Psoas muscle (tissue), 8 donors: ENCODE results near the gene ARRDC2. TPM values are rescaled to one million over a fixed set of nuclear protein-coding genes. Genes with fewer than 3 reads are reported as not detected.
A peak's percentile ranks its signal among the peaks of the same experiment; 100 is the strongest.

ENCODE experiments used
- ATAC-seq, 4 donors: fragments of 200-7000 bp; cut with Tn5 transposase; one replicate each; pipeline ENCODE4 v1.9.1; 2020; ENCODE audit warnings: moderate library complexity in 3 of 4, mild to moderate bottlenecking in 2 of 4
- DNase-seq, 2 donors: peaks; one replicate each; pipeline ENCODE4 v3.0.0-alpha.2; 2020
- H3K27ac ChIP-seq: fragments of 200-600 bp; one replicate; pipeline ENCODE4 v1.8.0; 2022
- H3K27me3 ChIP-seq, 3 donors: fragments of 200-600 bp in 1 of 3; one replicate each; pipeline versions ENCODE4 v1.6.1 to v1.8.0; 2013 to 2022; ENCODE audit warnings: low read length in 2 of 3, mild to moderate bottlenecking in 2 of 3, moderate library complexity in 1 of 3; ENCODE audit not compliant: insufficient read depth in 3 of 3
- H3K36me3 ChIP-seq, 2 donors: fragments of 200-600 bp in 1 of 2; one replicate each; pipeline versions ENCODE4 v1.6.1 to v1.8.0; 2013 to 2022; ENCODE audit warnings: low read depth in 1 of 2, mild to moderate bottlenecking in 1 of 2, moderate library complexity in 1 of 2; ENCODE audit not compliant: insufficient read depth in 1 of 2
- H3K4me1 ChIP-seq: fragments of 200-600 bp; one replicate; pipeline ENCODE4 v1.8.0; 2022
- H3K4me3 ChIP-seq: fragments of 200-600 bp; one replicate; pipeline ENCODE4 v1.8.0; 2022; ENCODE audit warnings: mild to moderate bottlenecking
- H3K9me3 ChIP-seq: fragments of 200-600 bp; one replicate; pipeline ENCODE4 v1.8.0; 2022
- CTCF ChIP-seq: fragments of 200-600 bp; IDR thresholded peaks from one replicate; pipeline ENCODE4 v1.8.0; 2022; ENCODE audit warnings: antibody characterized with exemption
- WGBS, 3 donors: extraction: QIAGEN DNeasy Blood & Tissue Kit; methylation state at CpG; one replicate each; pipeline versions ENCODE4 v1.1.6 to v1.1.7; 2013; 5-methylcytosine and 5-hydroxymethylcytosine counted together
- intact Hi-C, 2 donors: fragments of 100-400 bp; cut with DNase I; formaldehyde crosslinking; loops; one replicate each; pipeline versions ENCODE4 v1.11.0 to v1.14.2; 2022
- polyA plus RNA-seq, 3 donors: library from polyadenylated mRNA; stranded (reverse); fragments of 200-250 nt; gene quantifications; one replicate each; pipeline ENCODE4 v1.2.3, GENCODE V29; 2013
- total RNA-seq, 4 donors: library from RNA; stranded (reverse); fragmentation: NEBNext Ultra II Directional in 2 of 4; extraction: Animal tissue kit (Norgen Biotek cat#: 25700) in 2 of 4; gene quantifications; one replicate each; pipeline versions ENCODE4 v1.2.1 to v1.2.4, GENCODE V29; 2021 to 2023
- donor health status: healthy with polysubstance abuse.
- donor health status: DM: no; HTN: no; CAD: no; lungs with moderate emphysema.
- donor health status: Bipolar disorder and iron deficiency.
- donor health status: healthy.
- donor health status: DM: yes; HTN: yes; CAD: no.
- donor health status: DM: no; HTN: no; CAD: no.
- donor health status: DM: no; HTN: no; CAD: no.
- donor health status: DM: yes; HTN: yes; CAD: no.

Gene ARRDC2
- total and polyA plus RNA-seq, 7 donors = 43.4 to 399 (median 173) TPM

DNA sequence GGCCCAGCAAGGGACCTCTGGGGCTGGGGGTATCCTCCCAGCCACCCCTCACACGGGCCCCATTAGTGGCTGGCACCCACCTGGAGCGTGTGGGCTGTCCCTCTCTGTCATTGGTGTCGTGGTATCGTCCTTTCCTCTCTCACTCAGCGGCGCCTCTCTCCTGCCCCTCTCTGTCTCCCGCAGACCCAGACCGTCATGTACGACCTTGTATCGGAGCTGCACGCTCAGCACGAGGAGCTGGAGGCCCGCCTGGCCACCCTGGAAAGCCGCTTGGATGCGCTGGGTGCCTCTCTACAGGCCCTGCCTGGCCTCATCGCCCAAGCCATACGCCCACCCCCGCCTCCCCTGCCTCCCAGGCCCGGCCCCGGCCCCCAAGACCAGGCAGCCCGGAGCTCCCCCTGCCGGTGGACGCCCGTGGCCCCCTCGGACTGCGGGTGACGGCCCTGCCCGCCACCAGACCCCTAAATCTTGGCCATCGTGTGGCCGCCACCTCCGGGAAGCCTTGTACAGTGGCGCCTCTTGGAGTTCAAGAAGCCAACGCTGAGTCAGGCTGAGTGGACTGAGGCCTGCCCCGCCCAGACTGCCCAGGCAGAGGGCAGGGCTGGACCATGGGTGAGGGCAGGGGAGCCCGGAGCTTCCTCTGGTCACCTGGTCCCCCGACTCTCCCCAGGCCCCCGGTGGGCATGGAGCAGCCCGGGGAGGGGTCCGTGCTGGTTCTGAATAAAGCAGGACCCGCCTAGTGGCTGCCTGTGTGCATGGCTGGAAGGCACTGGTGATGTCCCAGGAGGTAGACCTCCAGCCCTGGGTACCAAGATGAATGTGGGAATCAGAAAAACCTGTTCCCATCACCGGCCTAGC is 9.8 kb upstream of the ARRDC2 start:
- WGBS, 3 donors = 60 to 64% (median 62%) methylated on average over 36 to 41 of the region's 41 CpGs

DNA sequence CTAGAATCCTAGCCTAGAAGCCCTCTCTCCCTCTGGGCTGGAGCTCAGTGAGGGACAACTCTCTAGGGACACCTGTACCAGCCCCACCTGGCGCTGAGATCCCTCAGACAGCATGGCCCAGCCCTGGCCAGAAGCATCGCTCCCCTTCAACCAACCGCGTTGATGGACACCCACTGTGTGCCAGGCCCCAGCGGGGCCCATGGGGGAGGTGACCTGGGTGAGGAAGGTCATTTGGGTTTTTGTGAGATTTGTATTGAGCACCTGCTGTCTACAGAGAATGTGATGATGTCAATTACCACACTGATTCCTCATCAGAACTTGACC is 9.2 kb upstream of the ARRDC2 start:
- DNase-seq (no peak), ATAC-seq (no peak)
- no peak for TF ChIP-seq CTCF
- intact Hi-C loops = loop anchor here (5.0 kb wide), 2 partner anchors 131 to 141 kb away; partner anchors contain the start of gene RPL18A (in 1 of the 2)
- no peak overlapping the region for H3K4me3 ChIP-seq
- H3K27me3 ChIP-seq = peaks cover 0 to 19% (median 0%) of the 10 kb centered on the region in 3 donors
- WGBS, 3 donors = 82 to 95% (median 85%) methylated on average over 5 of the region's 5 CpGs
- no peaks in the 10 kb centered on the region for H3K36me3 ChIP-seq
- no peak overlapping the region for H3K27ac ChIP-seq
- H3K9me3 ChIP-seq = no peaks in the 10 kb centered on the region
- H3K4me1 ChIP-seq = no peaks in the 10 kb centered on the region

More for the DNA sequence above, 9.8 kb upstream of the ARRDC2 start:
- DNase-seq (peak in 1 of 2 donors; percentile 57), ATAC-seq (peak in 1 of 4 donors; percentile 4)
- Histone ChIP-seq H3K27ac (no peak overlapping the region), H3K4me1 (no peaks in the 10 kb centered on the region), H3K4me3 (no peak overlapping the region), H3K27me3 (peaks cover 0 to 19% (median 0%) of the 10 kb centered on the region in 3 donors), H3K9me3 (no peaks in the 10 kb centered on the region), H3K36me3 (no peaks in the 10 kb centered on the region)
- intact Hi-C loops = loop anchor here (2.0 to 5.0 kb wide), 4 partner anchors 51 to 141 kb away; partner anchors contain the start of gene RPL18A (in 1 of the 2)
- no peak for TF ChIP-seq CTCF

GRCh38 chr19:17999684-18000479 is 8.1 kb upstream of the ARRDC2 start:
- Histone ChIP-seq H3K4me1 (no peaks in the 10 kb centered on the region), H3K9me3 (no peaks in the 10 kb centered on the region), H3K27me3 (peaks cover 0 to 19% (median 0%) of the 10 kb centered on the region in 3 donors), H3K27ac (peak overlapping the region; percentile 69), H3K4me3 (no peak overlapping the region), H3K36me3 (no peaks in the 10 kb centered on the region)
- no peak for TF ChIP-seq CTCF
- intact Hi-C loops = loop anchor here (5.0 to 10.0 kb wide), 3 partner anchors 133 to 155 kb away; partner anchors contain the start of genes PIK3R2 (in 1 of the 2) and RPL18A (in 1 of the 2)
- no peak for ATAC-seq
- 83 to 87% (median 83%) methylated on average over 21 of the region's 21 CpGs for WGBS, 3 donors
- DNase-seq = no peak

DNA sequence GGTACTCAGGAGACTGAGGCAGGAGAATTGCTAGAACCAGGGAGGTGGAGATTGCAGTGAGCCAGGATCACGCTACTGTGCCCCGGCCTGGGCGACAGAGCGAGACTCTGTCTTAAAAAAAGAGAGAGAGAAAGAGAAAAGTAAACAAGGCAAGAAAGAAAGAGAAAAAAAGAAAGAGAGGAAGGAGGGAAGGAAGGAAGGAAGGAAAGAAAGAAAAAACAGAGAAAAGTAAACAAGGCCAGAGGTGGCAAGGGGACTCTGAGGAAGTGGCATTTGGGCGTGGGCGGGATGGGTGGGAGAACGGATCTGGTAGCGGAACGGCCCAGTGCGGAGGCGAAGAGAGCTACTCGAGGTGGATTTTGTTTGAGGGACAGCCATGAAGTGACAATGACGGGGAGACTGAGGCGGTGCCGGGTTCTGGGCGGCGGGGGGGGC is 7.5 kb upstream of the ARRDC2 start:
- H3K36me3 ChIP-seq = no peaks in the 10 kb centered on the region
- H3K4me3 ChIP-seq = peak overlapping the region; percentile 73
- no peaks in the 10 kb centered on the region for H3K9me3 ChIP-seq
- no peak for ATAC-seq
- no peak for DNase-seq
- H3K27me3 ChIP-seq = peaks cover 0 to 19% (median 0%) of the 10 kb centered on the region in 3 donors
- intact Hi-C loops = loop anchor here in 1 of 2 donors (10.0 kb wide), 1 partner anchor 154 kb away; the partner anchor contains the start of gene PIK3R2
- H3K4me1 ChIP-seq = no peaks in the 10 kb centered on the region
- TF ChIP-seq CTCF = no peak
- peak overlapping the region; percentile 69 for H3K27ac ChIP-seq
- WGBS, 3 donors = 29 to 41% (median 35%) methylated on average over 15 to 17 of the region's 17 CpGs
